ENCODE data around the gene FKBP2.
A peak's percentile ranks its signal among the peaks of the same experiment; 100 is the strongest.

The FKBP2 gene

GRCh38 chr11:64249563-64250414 lies 8.9 kb downstream of the FKBP2 start:
- DNase-seq (ENCODE audit: low spot score): no peak

- DNase-seq (ENCODE audit: low spot score): no peak
These were observed 9.6 kb downstream of the FKBP2 start for GRCh38 chr11:64250415-64251015.

GRCh38 chr11:64251016-64251752 lies 10.3 kb downstream of the FKBP2 start, which contains the start of gene PLCB3:
Gene PLCB3, plus strand, starts transcription at chr11:64251530. Its CDS starts 120 bp downstream, at chr11:64251650.
- peak; percentile 94 for DNase-seq (ENCODE audit: low spot score)

- no peak for DNase-seq (ENCODE audit: low spot score)
These were observed 10.8 kb downstream of the FKBP2 start for GRCh38 chr11:64251753-64252002.

- peak; percentile 83 for DNase-seq (ENCODE audit: low spot score)
These were observed 11.3 kb downstream of the FKBP2 start for GRCh38 chr11:64252003-64252872.

- no peak for DNase-seq (ENCODE audit: low spot score)
These were observed 12.1 kb downstream of the FKBP2 start for GRCh38 chr11:64253043-64253442.

GRCh38 chr11:64253481-64253880 lies 12.6 kb downstream of the FKBP2 start:
- no peak for DNase-seq (ENCODE audit: low spot score)

GRCh38 chr11:64254326-64254725 lies 13.4 kb downstream of the FKBP2 start:
- no peak for DNase-seq (ENCODE audit: low spot score)

- DNase-seq (ENCODE audit: low spot score): no peak
These were observed 14.5 kb downstream of the FKBP2 start for GRCh38 chr11:64255135-64256128.

GRCh38 chr11:64256300-64256699 lies 15.4 kb downstream of the FKBP2 start:
- DNase-seq (ENCODE audit: low spot score): no peak

- no peak for DNase-seq (ENCODE audit: low spot score)
These were observed 17.5 kb downstream of the FKBP2 start for GRCh38 chr11:64258356-64258755.

GRCh38 chr11:64258946-64259532 lies 18.1 kb downstream of the FKBP2 start:
- DNase-seq (ENCODE audit: low spot score): no peak

GRCh38 chr11:64259533-64260067 lies 18.7 kb downstream of the FKBP2 start:
- no peak for DNase-seq (ENCODE audit: low spot score)

GRCh38 chr11:64260147-64260708 lies 19.3 kb downstream of the FKBP2 start:
- no peak for DNase-seq (ENCODE audit: low spot score)

- DNase-seq (ENCODE audit: low spot score): no peak
These were observed 20.7 kb downstream of the FKBP2 start for GRCh38 chr11:64261556-64262080.

GRCh38 chr11:64262271-64263002 lies 21.5 kb downstream of the FKBP2 start:
- no peak for DNase-seq (ENCODE audit: low spot score)

GRCh38 chr11:64263021-64263946 lies 22.4 kb downstream of the FKBP2 start:
- no peak for DNase-seq (ENCODE audit: low spot score)

- DNase-seq (ENCODE audit: low spot score): no peak
These were observed 23.0 kb downstream of the FKBP2 start for GRCh38 chr11:64263947-64264317.

All from GM03348 (cell line).